ENCODE results near the gene TUBGCP4. TPM values are rescaled to one million over a fixed set of nuclear protein-coding genes. Genes with fewer than 3 reads are reported as not detected.

TUBGCP4 gene
- total and polyA plus RNA-seq, 9 of the 15 experiments (the other 6 are each of a cell fraction or from before 2014, with no cell fraction given) = 10.7 to 50.2 (median 29.6) TPM

DNA sequence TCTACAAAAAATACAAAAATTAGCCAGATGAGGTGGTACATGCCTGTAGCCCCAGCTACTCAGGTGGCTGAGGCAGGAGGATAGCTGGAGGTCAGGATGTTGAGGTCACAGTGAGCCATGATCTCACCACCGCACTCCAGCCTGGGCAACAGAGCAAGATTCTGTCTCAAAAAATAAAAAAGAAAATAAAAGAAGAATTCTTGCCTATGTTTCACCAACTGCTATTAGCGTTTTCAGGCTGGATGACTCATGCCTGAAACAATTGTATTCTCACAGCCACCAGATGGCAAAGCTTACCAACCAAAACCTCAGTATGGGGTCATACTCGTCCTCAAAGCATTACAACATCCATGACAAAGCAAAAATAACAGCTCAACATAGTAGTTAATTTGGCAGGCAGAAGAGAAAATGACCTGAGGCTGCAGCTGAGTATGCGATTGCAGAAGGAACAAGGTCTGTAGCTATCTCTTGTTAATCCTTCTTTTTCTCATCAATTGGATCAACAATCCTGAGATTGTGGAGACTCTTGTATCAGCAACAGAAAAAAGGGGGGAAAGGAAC, 69.9 kb downstream of the TUBGCP4 start (continued):
- TF ChIP-seq, protein P1, sequence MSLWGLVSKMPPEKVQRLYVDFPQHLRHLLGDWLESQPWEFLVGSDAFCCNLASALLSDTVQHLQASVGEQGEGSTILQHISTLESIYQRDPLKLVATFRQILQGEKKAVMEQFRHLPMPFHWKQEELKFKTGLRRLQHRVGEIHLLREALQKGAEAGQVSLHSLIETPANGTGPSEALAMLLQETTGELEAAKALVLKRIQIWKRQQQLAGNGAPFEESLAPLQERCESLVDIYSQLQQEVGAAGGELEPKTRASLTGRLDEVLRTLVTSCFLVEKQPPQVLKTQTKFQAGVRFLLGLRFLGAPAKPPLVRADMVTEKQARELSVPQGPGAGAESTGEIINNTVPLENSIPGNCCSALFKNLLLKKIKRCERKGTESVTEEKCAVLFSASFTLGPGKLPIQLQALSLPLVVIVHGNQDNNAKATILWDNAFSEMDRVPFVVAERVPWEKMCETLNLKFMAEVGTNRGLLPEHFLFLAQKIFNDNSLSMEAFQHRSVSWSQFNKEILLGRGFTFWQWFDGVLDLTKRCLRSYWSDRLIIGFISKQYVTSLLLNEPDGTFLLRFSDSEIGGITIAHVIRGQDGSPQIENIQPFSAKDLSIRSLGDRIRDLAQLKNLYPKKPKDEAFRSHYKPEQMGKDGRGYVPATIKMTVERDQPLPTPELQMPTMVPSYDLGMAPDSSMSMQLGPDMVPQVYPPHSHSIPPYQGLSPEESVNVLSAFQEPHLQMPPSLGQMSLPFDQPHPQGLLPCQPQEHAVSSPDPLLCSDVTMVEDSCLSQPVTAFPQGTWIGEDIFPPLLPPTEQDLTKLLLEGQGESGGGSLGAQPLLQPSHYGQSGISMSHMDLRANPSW (CRISPR knock-in tag; IDR thresholded peaks at IDR 0.05) = no peak
- TF ChIP-seq, protein P2, sequence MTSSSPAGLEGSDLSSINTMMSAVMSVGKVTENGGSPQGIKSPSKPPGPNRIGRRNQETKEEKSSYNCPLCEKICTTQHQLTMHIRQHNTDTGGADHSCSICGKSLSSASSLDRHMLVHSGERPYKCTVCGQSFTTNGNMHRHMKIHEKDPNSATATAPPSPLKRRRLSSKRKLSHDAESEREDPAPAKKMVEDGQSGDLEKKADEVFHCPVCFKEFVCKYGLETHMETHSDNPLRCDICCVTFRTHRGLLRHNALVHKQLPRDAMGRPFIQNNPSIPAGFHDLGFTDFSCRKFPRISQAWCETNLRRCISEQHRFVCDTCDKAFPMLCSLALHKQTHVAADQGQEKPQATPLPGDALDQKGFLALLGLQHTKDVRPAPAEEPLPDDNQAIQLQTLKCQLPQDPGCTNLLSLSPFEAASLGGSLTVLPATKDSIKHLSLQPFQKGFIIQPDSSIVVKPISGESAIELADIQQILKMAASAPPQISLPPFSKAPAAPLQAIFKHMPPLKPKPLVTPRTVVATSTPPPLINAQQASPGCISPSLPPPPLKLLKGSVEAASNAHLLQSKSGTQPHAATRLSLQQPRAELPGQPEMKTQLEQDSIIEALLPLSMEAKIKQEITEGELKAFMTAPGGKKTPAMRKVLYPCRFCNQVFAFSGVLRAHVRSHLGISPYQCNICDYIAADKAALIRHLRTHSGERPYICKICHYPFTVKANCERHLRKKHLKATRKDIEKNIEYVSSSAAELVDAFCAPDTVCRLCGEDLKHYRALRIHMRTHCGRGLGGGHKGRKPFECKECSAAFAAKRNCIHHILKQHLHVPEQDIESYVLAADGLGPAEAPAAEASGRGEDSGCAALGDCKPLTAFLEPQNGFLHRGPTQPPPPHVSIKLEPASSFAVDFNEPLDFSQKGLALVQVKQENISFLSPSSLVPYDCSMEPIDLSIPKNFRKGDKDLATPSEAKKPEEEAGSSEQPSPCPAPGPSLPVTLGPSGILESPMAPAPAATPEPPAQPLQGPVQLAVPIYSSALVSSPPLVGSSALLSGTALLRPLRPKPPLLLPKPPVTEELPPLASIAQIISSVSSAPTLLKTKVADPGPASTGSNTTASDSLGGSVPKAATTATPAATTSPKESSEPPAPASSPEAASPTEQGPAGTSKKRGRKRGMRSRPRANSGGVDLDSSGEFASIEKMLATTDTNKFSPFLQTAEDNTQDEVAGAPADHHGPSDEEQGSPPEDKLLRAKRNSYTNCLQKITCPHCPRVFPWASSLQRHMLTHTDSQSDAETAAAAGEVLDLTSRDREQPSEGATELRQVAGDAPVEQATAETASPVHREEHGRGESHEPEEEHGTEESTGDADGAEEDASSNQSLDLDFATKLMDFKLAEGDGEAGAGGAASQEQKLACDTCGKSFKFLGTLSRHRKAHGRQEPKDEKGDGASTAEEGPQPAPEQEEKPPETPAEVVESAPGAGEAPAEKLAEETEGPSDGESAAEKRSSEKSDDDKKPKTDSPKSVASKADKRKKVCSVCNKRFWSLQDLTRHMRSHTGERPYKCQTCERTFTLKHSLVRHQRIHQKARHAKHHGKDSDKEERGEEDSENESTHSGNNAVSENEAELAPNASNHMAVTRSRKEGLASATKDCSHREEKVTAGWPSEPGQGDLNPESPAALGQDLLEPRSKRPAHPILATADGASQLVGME (CRISPR knock-in tag; IDR thresholded peaks at IDR 0.05) = no peak
- TF ChIP-seq EP300 (IDR thresholded peaks at IDR 0.05; ENCODE audit: low read length) = peak; percentile 79
- TF ChIP-seq TCF3 (CRISPR knock-in tag; IDR thresholded peaks at IDR 0.05) = no peak; the same call in 1 of the 2 replicates
- no peak for TF ChIP-seq SNIP1 (IDR thresholded peaks at IDR 0.05; ENCODE audit: low read depth)
- no peak for TF ChIP-seq NR1H2 (CRISPR knock-in tag; IDR thresholded peaks at IDR 0.05)
- TF ChIP-seq RBM15 (IDR thresholded peaks at IDR 0.05; ENCODE audit: insufficient read depth, low read length) = no peak
- no peak for TF ChIP-seq SAFB (IDR thresholded peaks at IDR 0.05; ENCODE audit: borderline replicate concordance, low read depth, low read length)
- no peak for TF ChIP-seq ILK (tag; IDR thresholded peaks at IDR 0.05; ENCODE audit: borderline replicate concordance, low read depth)
- TF ChIP-seq ZBTB17 (CRISPR knock-in tag; IDR thresholded peaks at IDR 0.05) = no peak
- TF ChIP-seq, protein P3, sequence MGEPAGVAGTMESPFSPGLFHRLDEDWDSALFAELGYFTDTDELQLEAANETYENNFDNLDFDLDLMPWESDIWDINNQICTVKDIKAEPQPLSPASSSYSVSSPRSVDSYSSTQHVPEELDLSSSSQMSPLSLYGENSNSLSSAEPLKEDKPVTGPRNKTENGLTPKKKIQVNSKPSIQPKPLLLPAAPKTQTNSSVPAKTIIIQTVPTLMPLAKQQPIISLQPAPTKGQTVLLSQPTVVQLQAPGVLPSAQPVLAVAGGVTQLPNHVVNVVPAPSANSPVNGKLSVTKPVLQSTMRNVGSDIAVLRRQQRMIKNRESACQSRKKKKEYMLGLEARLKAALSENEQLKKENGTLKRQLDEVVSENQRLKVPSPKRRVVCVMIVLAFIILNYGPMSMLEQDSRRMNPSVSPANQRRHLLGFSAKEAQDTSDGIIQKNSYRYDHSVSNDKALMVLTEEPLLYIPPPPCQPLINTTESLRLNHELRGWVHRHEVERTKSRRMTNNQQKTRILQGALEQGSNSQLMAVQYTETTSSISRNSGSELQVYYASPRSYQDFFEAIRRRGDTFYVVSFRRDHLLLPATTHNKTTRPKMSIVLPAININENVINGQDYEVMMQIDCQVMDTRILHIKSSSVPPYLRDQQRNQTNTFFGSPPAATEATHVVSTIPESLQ (CRISPR knock-in tag; IDR thresholded peaks at IDR 0.05) = no peak
- peak; percentile 80 for TF ChIP-seq LCOR (CRISPR knock-in tag; IDR thresholded peaks at IDR 0.05)
- no peak for TF ChIP-seq ZNF354B (CRISPR knock-in tag; IDR thresholded peaks at IDR 0.05)
- TF ChIP-seq, protein P4, sequence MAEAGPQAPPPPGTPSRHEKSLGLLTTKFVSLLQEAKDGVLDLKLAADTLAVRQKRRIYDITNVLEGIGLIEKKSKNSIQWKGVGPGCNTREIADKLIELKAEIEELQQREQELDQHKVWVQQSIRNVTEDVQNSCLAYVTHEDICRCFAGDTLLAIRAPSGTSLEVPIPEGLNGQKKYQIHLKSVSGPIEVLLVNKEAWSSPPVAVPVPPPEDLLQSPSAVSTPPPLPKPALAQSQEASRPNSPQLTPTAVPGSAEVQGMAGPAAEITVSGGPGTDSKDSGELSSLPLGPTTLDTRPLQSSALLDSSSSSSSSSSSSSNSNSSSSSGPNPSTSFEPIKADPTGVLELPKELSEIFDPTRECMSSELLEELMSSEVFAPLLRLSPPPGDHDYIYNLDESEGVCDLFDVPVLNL (CRISPR knock-in tag; IDR thresholded peaks at IDR 0.05; ENCODE audit: low read depth) = no peak
- TF ChIP-seq ZNF23 (CRISPR knock-in tag; IDR thresholded peaks at IDR 0.05) = no peak
- no peak for TF ChIP-seq SREBF1 (IDR thresholded peaks at IDR 0.05; ENCODE audit: borderline replicate concordance, low read depth, low read length)
- TF ChIP-seq ZNF24 (IDR thresholded peaks at IDR 0.05) = peak; percentile 46; the same call in 1 of the 2 replicates
- TF ChIP-seq MCM2 (IDR thresholded peaks at IDR 0.05; ENCODE audit: low read depth) = no peak

Data from K562 (cell line).